NOMO-1 treated with dmso at 0.1 percent for 144 hours (cell line): ENCODE data around the gene BHLHE23.

Experiments
- DNase-seq: peaks from one replicate; lab custom pipeline; 2025; ENCODE audit not compliant: unreplicated experiment; lab: John Stamatoyannopoulos, UW

The BHLHE23 gene

GRCh38 chr20:62993856-62994494 is 12.8 kb downstream of the BHLHE23 start:
- no peak for DNase-seq

- no peak for DNase-seq
These were observed 14.9 kb downstream of the BHLHE23 start for GRCh38 chr20:62991863-62992262.

GRCh38 chr20:62991196-62991807 is 15.5 kb downstream of the BHLHE23 start:
- DNase-seq: no peak

- DNase-seq: no peak
These were observed 16.4 kb downstream of the BHLHE23 start for GRCh38 chr20:62990306-62990825.

- no peak for DNase-seq
These were observed 17.6 kb downstream of the BHLHE23 start for GRCh38 chr20:62989201-62989601.

DNA sequence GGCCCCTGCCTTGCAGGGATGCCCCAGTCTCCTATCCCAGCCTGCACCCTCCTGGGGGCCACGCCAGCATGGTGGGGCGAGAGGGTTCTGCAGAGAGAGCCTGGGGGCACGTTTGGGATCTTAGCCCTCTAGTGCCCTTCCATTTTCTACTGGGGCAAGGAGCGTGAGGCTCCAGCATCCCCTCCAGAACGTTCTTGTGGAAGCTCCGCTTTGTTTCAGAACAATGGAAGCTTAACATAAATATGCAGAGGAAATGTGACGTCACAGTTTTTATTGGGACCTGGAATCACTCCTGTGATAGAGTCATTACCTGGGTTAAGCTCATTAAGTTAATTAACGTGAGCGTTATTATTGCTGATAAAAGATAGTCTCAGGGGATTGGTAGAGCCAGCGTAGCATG is 19.6 kb downstream of the BHLHE23 start:
- DNase-seq: no peak

DNA sequence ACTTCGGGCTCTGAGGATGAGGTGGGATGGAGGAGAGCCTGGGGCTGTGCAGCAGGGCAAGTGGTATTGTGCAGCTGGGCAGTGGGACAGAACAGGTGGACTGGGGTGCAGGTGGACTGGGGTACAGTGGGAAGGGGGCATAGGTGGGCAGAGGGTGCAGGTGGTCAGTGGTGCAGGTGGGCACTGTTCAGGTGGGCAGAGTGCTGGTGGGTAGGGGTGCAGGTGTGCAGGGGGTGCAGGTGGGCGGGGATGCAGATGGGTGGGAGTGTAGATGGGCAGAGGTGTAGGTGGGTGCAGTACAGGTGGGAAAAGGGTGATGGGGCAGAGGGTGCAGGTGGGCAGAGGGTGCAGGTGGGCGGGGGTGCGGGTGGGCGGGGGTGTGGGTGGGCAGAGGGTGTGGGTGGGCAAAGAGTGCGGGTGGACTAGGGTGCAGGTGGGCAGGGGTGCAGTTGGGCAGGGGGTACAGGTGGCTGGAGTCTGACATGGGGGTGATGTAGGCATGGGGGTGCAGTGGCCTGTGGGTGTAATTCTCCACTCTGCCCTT is 20.4 kb downstream of the BHLHE23 start:
- DNase-seq: no peak

GRCh38 chr20:62985444-62985778 is 21.4 kb downstream of the BHLHE23 start:
- no peak for DNase-seq

GRCh38 chr20:62984666-62985443 is 21.9 kb downstream of the BHLHE23 start:
- no peak for DNase-seq

- no peak for DNase-seq
These were observed 23.6 kb downstream of the BHLHE23 start for GRCh38 chr20:62983210-62983609.

GRCh38 chr20:62982124-62983075 is 24.4 kb downstream of the BHLHE23 start:
- DNase-seq: no peak

DNA sequence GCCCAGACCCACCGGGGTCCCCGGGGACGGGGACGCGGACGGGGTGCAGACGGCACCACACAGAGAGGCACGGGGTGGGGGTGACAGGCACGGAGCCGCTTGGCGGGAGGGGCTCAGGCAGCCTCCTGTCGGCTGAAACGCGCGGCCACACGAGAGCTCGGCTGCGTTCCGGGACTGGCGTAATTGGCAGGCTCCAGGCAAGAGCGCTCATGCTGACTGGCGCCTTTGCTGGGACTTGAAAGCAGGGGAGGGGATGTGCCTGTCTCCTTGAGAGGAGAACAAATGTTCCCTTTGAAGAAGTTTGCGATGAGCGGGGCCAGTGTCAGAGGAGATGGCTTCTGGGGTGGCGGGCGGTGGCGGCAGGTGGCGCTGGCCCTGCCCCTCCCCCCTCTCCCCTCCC is 25.8 kb downstream of the BHLHE23 start:
- no peak for DNase-seq

DNA sequence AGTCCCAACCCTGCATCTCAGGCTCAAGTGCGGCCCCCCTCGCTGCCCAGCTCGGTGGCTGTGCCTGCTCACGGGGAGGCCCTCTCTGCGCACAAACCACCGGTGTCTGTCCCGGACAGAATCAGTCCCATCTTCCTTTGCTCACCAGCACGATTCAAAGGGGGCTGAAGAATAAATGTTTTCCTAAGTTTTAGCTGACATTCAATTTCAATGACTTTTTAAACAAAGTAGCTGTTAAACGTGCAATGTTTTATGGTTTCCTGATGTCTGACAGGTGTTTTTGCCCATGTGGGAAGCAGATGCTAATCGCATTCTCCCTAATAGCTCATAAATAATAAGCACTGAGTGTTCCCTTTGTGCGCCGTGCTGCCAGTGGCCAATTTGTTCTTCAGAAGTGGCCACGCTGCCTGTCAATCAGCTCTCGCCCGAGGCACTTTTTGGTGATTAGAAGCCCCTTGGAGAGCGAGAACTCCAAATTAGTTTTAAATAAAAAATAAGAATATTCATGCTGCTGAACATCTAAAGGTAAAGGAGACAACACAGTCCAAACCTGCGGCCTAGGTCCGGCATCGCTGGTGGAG is 26.3 kb downstream of the BHLHE23 start:
- DNase-seq: no peak

- no peak for DNase-seq
These were observed 26.8 kb downstream of the BHLHE23 start for GRCh38 chr20:62979876-62980373.

DNA sequence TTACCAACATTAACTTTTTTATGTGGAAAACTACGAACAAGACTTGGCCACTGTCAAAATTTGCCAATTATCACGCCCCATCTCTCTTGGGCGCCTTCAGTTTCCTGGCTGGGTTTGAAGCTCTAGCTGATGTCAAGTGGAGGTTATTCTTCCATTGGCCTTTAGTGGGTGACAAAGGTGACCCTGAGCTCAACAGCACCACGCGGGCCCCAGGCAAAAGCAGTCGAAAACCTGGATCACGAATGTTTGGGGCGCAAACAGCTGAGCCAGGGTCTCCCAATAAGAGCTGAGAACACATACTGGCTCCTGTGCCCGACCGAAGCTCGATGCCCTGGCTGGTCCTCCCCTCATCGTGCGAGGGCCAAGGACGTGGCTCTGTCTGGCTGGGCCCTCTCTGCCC is 27.5 kb downstream of the BHLHE23 start:
- no peak for DNase-seq

- DNase-seq: no peak
These were observed 28.2 kb downstream of the BHLHE23 start for GRCh38 chr20:62978561-62978943.

DNA sequence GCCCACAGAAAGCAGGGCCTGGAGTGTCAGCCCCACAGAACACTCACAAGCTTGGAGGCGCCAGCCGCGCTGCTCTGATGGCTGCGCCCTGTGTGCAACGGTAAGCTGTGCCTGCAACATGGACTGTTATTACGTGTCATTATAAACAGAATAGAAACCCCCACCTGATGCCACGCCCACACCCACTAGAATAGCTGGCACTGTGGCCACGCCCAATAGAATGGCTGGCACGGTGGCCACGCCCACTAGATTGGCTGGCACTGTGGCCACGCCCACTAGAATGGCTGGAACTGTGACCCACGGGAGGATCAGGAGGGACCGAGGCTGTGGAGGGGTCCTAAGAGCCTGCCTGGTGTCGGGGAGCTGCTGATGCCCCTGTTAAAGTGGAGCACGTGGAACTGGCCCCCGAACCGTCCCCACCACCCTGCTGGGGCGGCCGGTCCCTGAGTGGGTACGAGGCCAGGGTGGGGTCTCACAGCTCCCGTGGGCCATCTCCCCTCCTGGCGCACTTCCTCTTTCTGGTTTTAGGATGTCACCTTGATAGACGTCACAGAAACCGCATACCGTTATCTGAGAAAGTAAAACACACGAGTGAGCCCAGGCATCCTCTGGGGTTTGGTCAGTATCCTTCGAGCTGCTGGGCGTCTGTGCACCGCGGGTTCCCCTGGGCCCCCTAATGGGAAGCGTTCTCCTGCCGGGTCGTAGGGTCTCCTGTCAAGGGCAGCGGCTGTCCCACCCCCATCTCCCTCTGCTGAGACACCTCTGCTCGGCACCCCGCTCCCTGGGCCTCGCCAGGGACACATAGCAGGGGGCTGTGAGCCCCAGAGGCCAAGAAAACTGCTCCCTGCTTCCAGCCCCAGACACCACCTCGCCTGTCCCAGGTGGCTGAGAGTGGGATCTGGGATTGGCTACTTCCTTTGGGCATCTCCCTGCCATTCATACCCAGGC is 28.9 kb downstream of the BHLHE23 start:
- no peak for DNase-seq

GRCh38 chr20:62976886-62977285 is 29.9 kb downstream of the BHLHE23 start:
- no peak for DNase-seq
